ENCODE measurements around the gene AK1.
"Not testable (repeated sequence)": the region's sequence is repeated elsewhere in the genome, so short reads cannot be mapped to it uniquely, and the experiment has no call there.

Gene AK1

DNA sequence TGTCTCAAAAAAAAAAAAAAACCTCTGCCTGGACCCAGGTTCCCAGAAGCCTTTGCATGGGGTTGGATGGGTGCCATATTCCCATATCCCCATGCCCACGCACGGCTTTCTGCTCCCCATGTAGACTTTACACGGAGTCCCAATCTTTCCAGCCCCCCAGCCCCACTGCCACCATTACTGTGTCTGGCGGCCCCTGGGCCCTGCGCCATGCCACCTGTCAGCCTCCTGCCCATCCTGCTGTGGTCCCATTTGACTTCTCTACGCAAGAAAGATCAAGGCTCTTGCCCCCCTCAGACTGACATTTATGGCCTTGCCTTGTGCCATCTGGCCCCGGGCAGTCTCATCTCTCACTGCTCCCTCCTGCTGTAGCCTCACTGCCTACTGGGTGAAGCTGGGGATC is 6.5 kb upstream of the AK1 start:
- TF ChIP-seq CTCF (IDR thresholded peaks at IDR 0.05; ENCODE audit: low read depth, low read length): no peak
- no peak overlapping the region for H3K4me3 ChIP-seq (ENCODE audit: low read depth, low read length)

GRCh38 chr9:127881715-127882114 is 4.2 kb upstream of the AK1 start:
- H3K4me3 ChIP-seq (ENCODE audit: low read depth, low read length): not testable (repeated sequence)

- no peak overlapping the region for H3K4me3 ChIP-seq (ENCODE audit: low read depth, low read length)
- TF ChIP-seq CTCF (IDR thresholded peaks at IDR 0.05; ENCODE audit: low read depth, low read length): no peak
Observed at GRCh38 chr9:127880143-127880542, 2.7 kb upstream of the AK1 start.

DNA sequence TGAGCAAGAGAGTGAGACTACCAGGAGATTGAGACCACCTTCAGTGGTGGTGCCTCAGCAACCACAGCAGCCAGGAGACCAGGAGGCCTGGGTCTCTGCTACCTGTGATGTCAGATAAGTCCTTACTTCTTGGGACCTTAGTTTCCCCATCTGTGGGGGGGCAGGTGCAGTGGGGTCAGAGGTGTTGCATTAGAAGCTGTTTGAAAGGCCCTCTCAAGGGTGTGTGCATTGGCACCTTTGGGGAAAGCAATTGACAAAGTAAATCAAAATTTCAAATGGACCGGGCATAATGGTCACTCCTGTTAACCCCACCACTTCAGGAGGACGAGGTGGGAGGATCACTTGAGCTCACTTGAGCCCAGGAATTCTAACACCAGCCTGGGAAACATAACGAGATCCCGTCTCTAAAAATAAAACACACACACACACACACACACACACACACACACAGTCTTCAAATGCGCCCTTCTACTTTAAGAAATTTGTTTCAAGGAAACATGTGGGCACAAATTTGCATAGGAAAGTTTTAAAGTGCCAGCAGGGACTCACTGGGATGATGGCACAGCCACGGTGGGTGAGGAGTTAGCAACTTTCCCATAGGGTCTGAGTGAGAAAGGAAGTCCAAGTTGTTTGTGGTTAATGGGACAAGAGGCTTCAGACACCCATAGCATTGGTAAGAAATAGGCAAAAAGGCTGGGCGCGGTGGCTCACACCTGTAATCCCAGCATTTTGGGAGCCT is 1.3 kb upstream of the AK1 start:
- TF ChIP-seq CTCF (IDR thresholded peaks at IDR 0.05; ENCODE audit: low read depth, low read length): no peak
- no peak overlapping the region for H3K4me3 ChIP-seq (ENCODE audit: low read depth, low read length)

- peak overlapping the region; percentile 67 for H3K4me3 ChIP-seq (ENCODE audit: low read depth, low read length)
- TF ChIP-seq CTCF (IDR thresholded peaks at IDR 0.05; ENCODE audit: low read depth, low read length): no peak
Observed at GRCh38 chr9:127878001-127878651, 651 bp upstream of the AK1 start.

DNA sequence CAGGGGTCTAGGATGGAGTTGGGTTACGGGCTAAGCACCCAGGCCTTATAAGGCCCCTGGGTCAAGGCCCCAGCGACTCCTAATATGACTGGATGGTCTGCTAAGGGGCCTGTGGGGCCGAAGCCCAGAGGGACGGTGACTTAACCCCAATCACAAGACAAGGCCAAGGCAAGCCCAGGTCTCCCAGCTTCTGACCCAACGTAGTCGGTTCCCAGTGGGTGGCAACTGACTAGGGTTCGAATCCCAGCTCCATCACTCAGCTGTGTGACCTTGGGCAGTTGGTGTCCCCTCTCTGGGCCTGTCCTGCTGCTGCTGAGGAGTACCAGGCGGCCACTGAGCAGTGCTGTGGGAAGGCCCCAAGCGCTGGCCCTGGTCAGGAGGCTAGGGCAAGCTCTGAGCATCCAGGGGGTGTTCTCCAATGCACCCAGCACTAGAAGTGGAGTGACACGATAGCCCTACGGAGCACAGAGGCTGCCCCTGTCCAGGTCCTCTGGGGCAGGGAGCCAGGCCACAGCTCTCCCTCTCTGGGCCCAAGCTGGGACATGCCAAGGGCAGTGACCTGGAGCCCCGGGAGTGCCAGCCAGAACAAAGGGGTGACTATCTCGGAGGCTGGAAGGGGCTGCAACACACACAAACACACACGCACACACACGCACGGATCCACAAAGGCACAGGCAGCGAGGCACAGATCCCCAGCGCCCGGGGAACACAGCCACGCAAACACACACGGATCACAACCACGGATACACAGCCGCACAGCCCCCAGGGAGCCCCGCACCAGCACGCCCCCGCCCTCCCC is 512 bp downstream of the AK1 start:
- TF ChIP-seq CTCF (IDR thresholded peaks at IDR 0.05; ENCODE audit: low read depth, low read length): no peak
- peak overlapping the region; percentile 67 for H3K4me3 ChIP-seq (ENCODE audit: low read depth, low read length)

DNA sequence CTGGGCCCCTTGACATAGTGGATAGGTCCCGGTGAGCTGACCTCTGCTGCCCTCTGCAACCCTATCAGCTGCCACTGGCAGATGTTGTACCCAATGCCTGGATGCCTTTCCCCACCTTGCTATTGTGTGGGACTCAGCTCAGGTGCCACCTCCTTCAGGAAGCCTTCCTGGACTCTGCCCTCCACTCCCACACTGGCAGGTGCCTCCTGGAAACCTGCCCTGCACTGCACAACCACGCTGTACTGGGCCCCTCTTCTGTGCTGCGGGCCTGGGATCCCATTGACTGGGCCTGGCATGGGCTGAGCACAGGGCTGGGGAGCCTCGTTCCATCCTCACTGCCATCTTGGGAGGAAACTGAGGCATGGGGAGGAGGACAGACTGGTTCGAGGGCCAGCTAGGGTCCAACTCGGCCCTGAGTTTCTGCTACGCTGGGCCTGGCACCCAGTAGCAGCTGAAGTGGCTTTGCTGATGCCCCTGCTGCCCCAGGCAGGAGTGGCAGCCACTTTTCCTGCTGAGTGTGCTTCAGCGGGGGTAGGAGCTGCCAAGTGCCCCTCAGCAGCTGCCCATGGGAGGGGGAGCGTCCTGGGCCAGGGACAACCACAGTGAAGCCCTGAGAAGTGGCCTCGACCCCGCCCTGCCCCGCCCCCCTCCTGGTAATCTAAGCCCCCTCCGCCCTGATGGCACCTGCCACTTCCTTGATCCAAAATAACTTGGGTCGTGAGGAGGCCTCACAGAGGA is 1.3 kb downstream of the AK1 start:
- TF ChIP-seq CTCF (IDR thresholded peaks at IDR 0.05; ENCODE audit: low read depth, low read length): no peak
- peak overlapping the region; percentile 17; the same call in 1 of the 2 replicates for H3K4me3 ChIP-seq (ENCODE audit: low read depth, low read length)

Measured in WI38 (cell line).